GM23338 (cell line): ENCODE measurements around the gene TPP1. TPM values are rescaled to one million over a fixed set of nuclear protein-coding genes. Genes with fewer than 3 reads are reported as not detected.

Experiments used
- ATAC-seq: fragments of 200-7000 bp; cut with Tn5 transposase; 3 replicates; pipeline ENCODE4 v1.9.1; 2020
- DNase-seq: peaks from one replicate; pipeline ENCODE4 v3.0.0-alpha.2; 2015; ENCODE audit warnings: low spot score
- H2AFZ ChIP-seq: fragments of 200-600 bp; sonication (generic); 2 replicates; pipeline ENCODE4 v1.8.0; 2016; ENCODE audit warnings: antibody characterized with exemption, mild to moderate bottlenecking, moderate library complexity
- H3F3A ChIP-seq: fragments of 200-600 bp; sonication (generic); replicated peaks from 2 replicates; pipeline ENCODE4 v1.8.0; 2017; ENCODE audit warnings: antibody characterized with exemption, mixed run types, low read depth
- H3K27ac ChIP-seq: fragments of 200-600 bp; sonication (generic); 2 replicates; pipeline ENCODE4 v1.6.1; 2016; ENCODE audit warnings: low read depth
- H3K27me3 ChIP-seq: fragments of 200-600 bp; sonication (generic); 2 replicates; pipeline ENCODE4 v1.8.0; 2016; ENCODE audit warnings: mild to moderate bottlenecking, mixed run types, moderate library complexity; ENCODE audit not compliant: insufficient read depth
- H3K36me3 ChIP-seq: fragments of 200-600 bp; sonication (generic); 2 replicates; pipeline ENCODE4 v1.8.0; 2016; ENCODE audit warnings: mild to moderate bottlenecking; ENCODE audit not compliant: insufficient read depth
- H3K4me1 ChIP-seq: fragments of 200-600 bp; sonication (generic); 2 replicates; pipeline ENCODE4 v1.8.0; 2016; ENCODE audit warnings: mild to moderate bottlenecking, moderate library complexity; ENCODE audit not compliant: insufficient read depth
- H3K4me2 ChIP-seq: fragments of 200-600 bp; sonication (generic); 2 replicates; pipeline ENCODE4 v1.7.1; 2017; ENCODE audit warnings: mixed run types
- H3K4me3 ChIP-seq: fragments of 200-600 bp; sonication (generic); 2 replicates; pipeline ENCODE4 v1.6.1; 2016; ENCODE audit warnings: mixed run types
- H3K79me2 ChIP-seq: fragments of 200-600 bp; sonication (generic); replicated peaks from 2 replicates; pipeline ENCODE4 v1.8.0; 2017; ENCODE audit warnings: mild to moderate bottlenecking; ENCODE audit not compliant: insufficient read depth
- H3K9me2 ChIP-seq: fragments of 200-600 bp; sonication (generic); 2 replicates; pipeline ENCODE4 v1.8.0; 2017; ENCODE audit not compliant: insufficient read depth
- H4K20me1 ChIP-seq: fragments of 200-600 bp; sonication (generic); replicated peaks from 2 replicates; pipeline ENCODE4 v1.8.0; 2017; ENCODE audit warnings: mild to moderate bottlenecking; ENCODE audit not compliant: insufficient read depth
- H3K27ac Mint-ChIP-seq: 2 replicates; pipeline ENCODE4 v1.8.0; 2020; ENCODE audit warnings: inconsistent platforms, mild to moderate bottlenecking, moderate library complexity, mixed read lengths
- H3K27me3 Mint-ChIP-seq: 3 replicates; pipeline ENCODE4 v1.8.0; 2022; ENCODE audit warnings: low read depth, mild to moderate bottlenecking, moderate library complexity, mixed read lengths, inconsistent platforms; ENCODE audit not compliant: insufficient read depth, poor library complexity
- H3K36me3 Mint-ChIP-seq: 3 replicates; pipeline ENCODE4 v1.8.0; 2021; ENCODE audit warnings: low read depth, mild to moderate bottlenecking, inconsistent platforms, moderate library complexity, mixed read lengths
- H3K4me1 Mint-ChIP-seq: 3 replicates; pipeline ENCODE4 v1.8.0; 2020; ENCODE audit warnings: mild to moderate bottlenecking, inconsistent platforms, mixed read lengths
- H3K4me3 Mint-ChIP-seq: 3 replicates; pipeline ENCODE4 v1.8.0; 2021; ENCODE audit warnings: moderate library complexity, mild to moderate bottlenecking, inconsistent platforms, mixed read lengths
- H3K9me3 Mint-ChIP-seq: 3 replicates; pipeline ENCODE4 v1.8.0; 2020; ENCODE audit warnings: moderate library complexity, mild to moderate bottlenecking, inconsistent platforms, mixed read lengths
- CREB1 ChIP-seq: fragments of 250-450 bp; sonication (Bioruptor Pico); IDR thresholded peaks from 2 replicates; pipeline ENCODE4 v1.5.0; 2020; ENCODE audit warnings: low read depth, mild to moderate bottlenecking, moderate library complexity
- ETS1 ChIP-seq: IDR thresholded peaks from 2 replicates; pipeline ENCODE4 v1.6.1; 2016; ENCODE audit warnings: antibody characterized with exemption
- EZH2 ChIP-seq: fragments of 200-600 bp; sonication (generic); IDR thresholded peaks from one replicate; pipeline ENCODE4 v1.8.0; 2017; ENCODE audit warnings: antibody characterized with exemption, mild to moderate bottlenecking, low read depth; ENCODE audit not compliant: unreplicated experiment
- EZH2phosphoT487 ChIP-seq: fragments of 200-600 bp; sonication (generic); IDR thresholded peaks from one replicate; pipeline ENCODE4 v1.8.1; 2018; ENCODE audit warnings: antibody characterized with exemption; ENCODE audit not compliant: unreplicated experiment
- JUNB ChIP-seq: IDR thresholded peaks from one replicate; pipeline ENCODE4 v1.6.1; 2016; ENCODE audit warnings: antibody characterized with exemption; ENCODE audit not compliant: unreplicated experiment
- POLR2AphosphoS5 ChIP-seq: IDR thresholded peaks from 2 replicates; pipeline ENCODE4 v1.6.1; 2016; ENCODE audit warnings: antibody characterized with exemption, low read depth
- REST ChIP-seq: IDR thresholded peaks from one replicate; pipeline ENCODE4 v1.6.1; 2018; ENCODE audit warnings: antibody characterized with exemption; ENCODE audit not compliant: unreplicated experiment
- STAT1 ChIP-seq: IDR thresholded peaks from one replicate; pipeline ENCODE4 v1.6.1; 2016; ENCODE audit warnings: antibody characterized with exemption; ENCODE audit not compliant: unreplicated experiment
- ZNF114 ChIP-seq: fragments of 250-450 bp; sonication (Bioruptor Pico); IDR thresholded peaks from 2 replicates; pipeline ENCODE4 v1.5.0; 2020; ENCODE audit warnings: mild to moderate bottlenecking, moderate library complexity
- ZNF462 ChIP-seq: fragments of 250-450 bp; sonication (Bioruptor Pico); IDR thresholded peaks from 2 replicates; pipeline ENCODE4 v1.5.0; 2020; ENCODE audit warnings: mild to moderate bottlenecking, moderate library complexity
- polyA plus RNA-seq: library from polyadenylated mRNA; unstranded; fragments of >200 nt; fragmentation: Nextera tagmentation; extraction: Ambion mirVana; gene quantifications from 2 replicates; pipeline ENCODE4 v1.2.1, GENCODE V29; 2016
- total RNA-seq: library from RNA; depleted of rRNA; stranded (reverse); fragments of >200 nt; shearing (Covaris generic); gene quantifications from 2 replicates; pipeline ENCODE4 v1.2.3, GENCODE V29; 2014

Gene TPP1
- total and polyA plus RNA-seq, 2 experiments from 2014 or later = 21.7 to 49.7 TPM

- no peak for TF ChIP-seq ZNF462
- TF ChIP-seq STAT1 = no peak
These were observed 6.8 kb downstream of the TPP1 start, which contains the start of gene TAF10 (continued) for GRCh38 chr11:6612213-6613041.

- Histone ChIP-seq H3K9me2 (no peaks in the 10 kb centered on the region), H3F3A (peaks cover 10% of the 10 kb centered on the region; the same call in 1 of the 2 replicates), H4K20me1 (no peaks in the 10 kb centered on the region; the same call in 1 of the 2 replicates), H2AFZ (no peak overlapping the region), H3K4me3 (peak overlapping the region; percentile 80), H3K4me1 (peaks cover 19% of the 10 kb centered on the region), H3K36me3 (peaks cover 35% of the 10 kb centered on the region), H3K79me2 (peaks cover 23% of the 10 kb centered on the region), H3K27ac (no peak overlapping the region), H3K4me2 (peak overlapping the region; percentile 92), H3K27me3 (no peaks in the 10 kb centered on the region)
- no peaks in the 10 kb centered on the region for H3K9me3 Mint-ChIP-seq
- DNase-seq = no peak
- no peak overlapping the region for H3K27ac Mint-ChIP-seq
- H3K36me3 Mint-ChIP-seq = peaks cover 46% of the 10 kb centered on the region
- peak overlapping the region; percentile 87; the same call in 1 of the 3 replicates for H3K4me3 Mint-ChIP-seq
- no peak for ATAC-seq
- H3K4me1 Mint-ChIP-seq = peaks cover 10% of the 10 kb centered on the region
- H3K27me3 Mint-ChIP-seq = peaks cover 20% of the 10 kb centered on the region
- no peak for TF ChIP-seq POLR2AphosphoS5
- TF ChIP-seq STAT1 = no peak
- no peak for TF ChIP-seq ZNF114 (CRISPR knock-in tag)
- TF ChIP-seq EZH2phosphoT487 = no peak
- TF ChIP-seq CREB1 (CRISPR knock-in tag) = no peak
- no peak for TF ChIP-seq JUNB
- TF ChIP-seq ETS1 = no peak
- no peak for TF ChIP-seq REST
- no peak for TF ChIP-seq EZH2
These were observed 7.3 kb downstream of the TPP1 start for GRCh38 chr11:6611963-6612212.
